Colonic mucosa (tissue), 4 donors: ENCODE results near the gene ZP4. TPM values are rescaled to one million over a fixed set of nuclear protein-coding genes. Genes with fewer than 3 reads are reported as not detected.

ENCODE experiments used
- DNase-seq: peaks from one replicate; pipeline ENCODE4 v3.0.0-alpha.2; 2020
- H3K27ac ChIP-seq: fragments of 200-600 bp; one replicate; pipeline ENCODE4 v1.8.0; 2021
- H3K27me3 ChIP-seq: fragments of 200-600 bp; one replicate; pipeline ENCODE4 v1.8.0; 2021
- H3K36me3 ChIP-seq: fragments of 200-600 bp; one replicate; pipeline ENCODE4 v1.8.0; 2021
- H3K4me1 ChIP-seq: fragments of 200-600 bp; one replicate; pipeline ENCODE4 v1.8.0; 2021; ENCODE audit warnings: mild to moderate bottlenecking
- H3K4me3 ChIP-seq: fragments of 200-600 bp; one replicate; pipeline ENCODE4 v1.8.0; 2021
- H3K9ac ChIP-seq, 2 donors: one replicate each; pipeline ENCODE4 v1.7.0; 2013; ENCODE audit warnings: control low read depth in 2 of 2, low read depth in 2 of 2, low read length in 2 of 2
- H3K9me3 ChIP-seq: fragments of 200-600 bp; one replicate; pipeline ENCODE4 v1.8.0; 2021
- intact Hi-C: fragments of 100-400 bp; cut with DNase I; formaldehyde crosslinking; loops from one replicate; pipeline ENCODE4 v1.14.1; 2022
- total RNA-seq, 2 donors: library from RNA; stranded (reverse); fragmentation: NEBNext Ultra II Directional in 1 of 2; extraction: Animal tissue kit (Norgen Biotek cat#: 25700) in 1 of 2; gene quantifications; one replicate each; pipeline ENCODE4 v1.2.1, GENCODE V29; 2021
- TF ChIP-seq, protein P1 (sequence below): fragments of 200-600 bp; IDR thresholded peaks from one replicate; pipeline ENCODE4 v1.8.0; 2022; ENCODE audit warnings: antibody characterized with exemption, mild to moderate bottlenecking
- donor health status: healthy.
- donor health status: DM: no; HTN: no; CAD: no.
- donor health status: DM: no; HTN: no; CAD: no.

Gene ZP4
- total RNA-seq, 2 donors from 2014 or later, result not detected

DNA sequence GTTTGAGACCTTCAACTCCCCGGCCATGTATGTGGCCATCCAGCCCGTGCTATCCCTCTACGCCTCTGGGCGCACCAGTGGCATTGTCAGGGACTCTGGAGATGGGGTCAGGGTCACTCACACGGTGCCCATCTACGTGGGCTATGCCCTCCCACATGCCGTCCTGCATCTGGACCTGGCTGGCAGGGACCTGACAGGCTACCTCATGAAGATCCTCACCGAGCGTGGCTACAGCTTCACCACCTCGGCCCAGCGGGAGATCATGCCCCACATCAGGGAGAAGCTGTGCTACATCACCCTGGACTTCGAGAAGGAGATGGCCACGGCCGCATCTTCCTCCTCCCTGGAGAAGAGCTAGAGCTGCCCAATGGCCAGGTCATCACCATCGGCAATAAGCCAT lies 36.5 kb upstream of the ZP4 start:
- TF ChIP-seq, protein P1, sequence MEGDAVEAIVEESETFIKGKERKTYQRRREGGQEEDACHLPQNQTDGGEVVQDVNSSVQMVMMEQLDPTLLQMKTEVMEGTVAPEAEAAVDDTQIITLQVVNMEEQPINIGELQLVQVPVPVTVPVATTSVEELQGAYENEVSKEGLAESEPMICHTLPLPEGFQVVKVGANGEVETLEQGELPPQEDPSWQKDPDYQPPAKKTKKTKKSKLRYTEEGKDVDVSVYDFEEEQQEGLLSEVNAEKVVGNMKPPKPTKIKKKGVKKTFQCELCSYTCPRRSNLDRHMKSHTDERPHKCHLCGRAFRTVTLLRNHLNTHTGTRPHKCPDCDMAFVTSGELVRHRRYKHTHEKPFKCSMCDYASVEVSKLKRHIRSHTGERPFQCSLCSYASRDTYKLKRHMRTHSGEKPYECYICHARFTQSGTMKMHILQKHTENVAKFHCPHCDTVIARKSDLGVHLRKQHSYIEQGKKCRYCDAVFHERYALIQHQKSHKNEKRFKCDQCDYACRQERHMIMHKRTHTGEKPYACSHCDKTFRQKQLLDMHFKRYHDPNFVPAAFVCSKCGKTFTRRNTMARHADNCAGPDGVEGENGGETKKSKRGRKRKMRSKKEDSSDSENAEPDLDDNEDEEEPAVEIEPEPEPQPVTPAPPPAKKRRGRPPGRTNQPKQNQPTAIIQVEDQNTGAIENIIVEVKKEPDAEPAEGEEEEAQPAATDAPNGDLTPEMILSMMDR, result no peak
- no peak overlapping the region for H3K4me3 ChIP-seq
- intact Hi-C loops, result no loop called here

DNA sequence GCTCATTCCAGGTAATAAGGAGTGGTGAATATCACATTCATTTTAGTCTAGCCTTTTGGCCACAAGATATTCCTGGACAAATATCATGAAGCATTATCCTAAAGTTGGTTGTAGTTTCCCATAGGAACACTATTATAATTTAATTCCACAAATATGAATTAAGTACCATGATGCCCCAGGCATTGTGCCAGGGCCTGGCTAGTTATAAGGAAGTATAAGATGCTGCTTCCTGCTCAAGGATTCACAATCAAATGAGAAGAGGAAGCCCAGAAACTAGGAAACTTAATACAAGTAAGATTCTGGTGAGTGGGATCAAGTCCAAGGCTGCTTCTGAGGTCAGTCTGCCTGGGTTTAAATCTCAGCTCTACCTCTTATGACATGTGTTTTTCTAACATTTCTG lies 30.6 kb upstream of the ZP4 start:
- Histone ChIP-seq H3K27ac (no peak overlapping the region), H3K36me3 (no peaks in the 10 kb centered on the region), H3K9ac (no peak overlapping the region), H3K4me3 (no peak overlapping the region), H3K9me3 (no peaks in the 10 kb centered on the region), H3K27me3 (no peaks in the 10 kb centered on the region), H3K4me1 (no peaks in the 10 kb centered on the region)
- TF ChIP-seq, protein P1, result no peak
- intact Hi-C loops, result no loop called here
- DNase-seq, result no peak

More for the DNA sequence above, 36.5 kb upstream of the ZP4 start:
- H3K9ac ChIP-seq, result no peak overlapping the region
- H3K27me3 ChIP-seq, result no peaks in the 10 kb centered on the region
- no peaks in the 10 kb centered on the region for H3K4me1 ChIP-seq
- H3K9me3 ChIP-seq, result no peaks in the 10 kb centered on the region
- DNase-seq, result no peak
- H3K27ac ChIP-seq, result no peak overlapping the region
- H3K36me3 ChIP-seq, result no peaks in the 10 kb centered on the region

DNA sequence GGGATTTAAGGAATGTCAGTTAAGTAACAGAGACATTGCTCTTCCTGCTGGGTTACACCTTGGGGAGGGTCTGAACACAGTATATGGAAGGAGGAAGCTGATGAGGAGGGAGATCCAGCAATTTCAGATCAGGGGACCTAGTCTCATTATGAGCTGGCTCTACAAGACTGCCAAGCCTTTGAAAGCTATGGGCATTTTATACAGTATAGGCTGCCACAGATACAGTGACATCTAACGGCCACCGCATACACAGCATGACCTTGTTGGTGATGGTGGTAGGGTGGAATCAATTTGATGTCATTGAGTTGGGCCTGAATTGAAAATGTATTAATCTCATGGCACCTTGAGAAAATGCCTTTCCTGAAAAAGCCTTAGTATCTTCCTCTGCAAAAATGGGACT lies 22.6 kb upstream of the ZP4 start:
- Histone ChIP-seq H3K9me3 (no peaks in the 10 kb centered on the region), H3K4me3 (no peak overlapping the region), H3K36me3 (no peaks in the 10 kb centered on the region), H3K27me3 (no peaks in the 10 kb centered on the region), H3K27ac (no peak overlapping the region), H3K9ac (no peak overlapping the region), H3K4me1 (no peaks in the 10 kb centered on the region)
- intact Hi-C loops, result no loop called here
- no peak for DNase-seq
- TF ChIP-seq, protein P1, result no peak

DNA sequence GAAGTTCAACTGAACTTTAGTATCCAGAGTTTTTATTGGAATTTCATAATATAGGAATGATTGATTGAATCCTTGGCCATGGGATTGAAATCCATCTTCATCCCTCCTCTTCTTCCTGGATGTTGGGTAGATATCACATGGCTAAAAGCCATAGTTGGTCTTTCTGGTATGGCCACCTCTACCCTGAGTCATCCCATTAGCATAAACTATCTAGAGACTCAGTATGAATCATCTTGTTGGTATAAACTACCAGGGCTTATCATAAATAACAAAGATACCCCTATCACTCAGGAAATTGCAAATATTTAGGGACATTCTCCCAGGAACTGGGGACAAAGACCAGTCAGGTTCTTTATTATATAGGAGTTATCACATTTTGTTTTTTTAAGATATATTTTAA lies 21.2 kb upstream of the ZP4 start:
- no peak overlapping the region for H3K9ac ChIP-seq
- H3K4me1 ChIP-seq, result no peaks in the 10 kb centered on the region
- no peak for DNase-seq
- intact Hi-C loops, result no loop called here
- H3K36me3 ChIP-seq, result no peaks in the 10 kb centered on the region
- no peaks in the 10 kb centered on the region for H3K27me3 ChIP-seq
- H3K27ac ChIP-seq, result no peak overlapping the region
- no peak overlapping the region for H3K4me3 ChIP-seq
- TF ChIP-seq, protein P1, result no peak
- no peaks in the 10 kb centered on the region for H3K9me3 ChIP-seq

DNA sequence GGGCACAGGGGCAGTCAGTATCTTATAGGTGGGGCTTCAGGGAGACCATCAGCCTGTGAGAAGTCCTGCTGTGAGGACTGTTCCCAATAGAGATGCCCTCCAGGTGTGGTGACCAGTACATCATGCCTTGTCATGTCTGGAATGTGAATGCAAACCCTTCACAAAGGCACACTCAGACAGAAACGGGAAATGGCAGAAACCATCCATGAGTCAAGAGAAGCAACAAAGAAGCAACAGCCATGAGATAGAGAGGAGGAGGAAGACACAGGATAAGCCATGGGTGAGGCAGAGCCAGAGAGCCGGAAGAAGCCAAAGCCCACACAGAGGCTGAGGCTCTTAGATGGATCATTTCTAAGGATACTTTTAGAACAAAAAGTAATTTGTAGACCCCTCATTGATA lies 20.1 kb upstream of the ZP4 start:
- Histone ChIP-seq H3K9ac (no peak overlapping the region), H3K27me3 (no peaks in the 10 kb centered on the region), H3K9me3 (no peaks in the 10 kb centered on the region), H3K27ac (no peak overlapping the region), H3K4me1 (no peaks in the 10 kb centered on the region), H3K36me3 (no peaks in the 10 kb centered on the region), H3K4me3 (no peak overlapping the region)
- DNase-seq, result no peak
- TF ChIP-seq, protein P1, result no peak
- intact Hi-C loops, result no loop called here

DNA sequence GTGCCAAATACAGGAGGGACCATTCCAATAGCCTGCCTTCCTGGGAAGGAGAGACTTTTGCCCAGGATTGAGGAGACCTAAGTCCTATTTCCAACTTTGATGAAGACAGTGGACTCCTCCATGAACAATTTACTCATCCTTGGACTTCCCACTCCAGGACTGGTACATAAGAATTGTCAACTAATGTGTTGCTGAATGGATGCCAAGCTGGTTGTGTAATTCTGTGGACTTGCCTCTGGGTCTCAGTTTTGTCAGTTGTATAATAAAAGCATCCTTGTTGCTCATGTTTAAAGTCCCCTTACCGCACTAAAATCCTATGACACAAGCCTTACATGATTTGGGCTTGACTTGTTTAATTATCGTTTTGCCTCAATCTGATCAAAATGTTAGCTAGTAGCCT lies 13.2 kb upstream of the ZP4 start:
- Histone ChIP-seq H3K9me3 (no peaks in the 10 kb centered on the region), H3K27me3 (no peaks in the 10 kb centered on the region), H3K9ac (no peak overlapping the region), H3K4me1 (no peaks in the 10 kb centered on the region), H3K27ac (no peak overlapping the region), H3K4me3 (no peak overlapping the region), H3K36me3 (no peaks in the 10 kb centered on the region)
- TF ChIP-seq, protein P1, result no peak
- intact Hi-C loops, result no loop called here
- DNase-seq, result no peak
